ENCODE measurements around the gene IMMP1L.

IMMP1L gene

DNA sequence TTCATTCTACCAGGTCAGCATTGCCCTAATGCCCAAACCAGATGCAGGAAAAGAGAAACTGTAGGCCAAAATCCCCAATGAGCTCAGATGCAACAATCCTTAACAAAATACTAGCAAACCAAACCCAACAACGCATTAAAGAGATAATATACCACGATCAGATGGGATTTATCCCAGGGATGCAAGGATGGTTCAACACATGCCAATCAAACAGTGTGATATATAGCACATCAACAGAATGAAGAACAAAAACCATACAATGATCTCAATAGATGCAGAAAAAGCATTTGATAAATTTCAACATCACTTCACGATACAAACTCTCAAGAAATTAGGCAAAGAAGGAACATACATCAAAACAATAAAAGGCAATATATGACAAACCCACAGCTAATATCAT lies 45.0 kb downstream of the IMMP1L start:
- DNase-seq = no peak

DNA sequence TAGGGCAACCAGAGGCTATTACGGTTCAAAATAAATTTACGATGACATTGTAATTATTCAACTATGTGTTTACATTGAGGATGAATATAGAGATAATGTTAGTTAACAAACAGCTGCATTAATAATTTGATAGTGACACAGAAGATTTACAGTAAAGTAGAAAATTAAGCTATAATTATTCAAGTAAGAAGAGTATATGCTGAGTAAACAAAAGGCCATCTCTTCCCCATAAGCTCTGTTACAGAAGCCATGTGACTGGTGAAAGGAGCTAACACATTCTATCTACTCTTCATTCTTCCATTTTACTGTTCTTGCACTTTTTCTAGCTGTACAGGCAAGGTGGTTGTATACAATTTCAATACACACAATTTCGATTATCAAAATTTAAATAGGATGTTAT lies 54.2 kb downstream of the IMMP1L start:
- no peak for DNase-seq

DNA sequence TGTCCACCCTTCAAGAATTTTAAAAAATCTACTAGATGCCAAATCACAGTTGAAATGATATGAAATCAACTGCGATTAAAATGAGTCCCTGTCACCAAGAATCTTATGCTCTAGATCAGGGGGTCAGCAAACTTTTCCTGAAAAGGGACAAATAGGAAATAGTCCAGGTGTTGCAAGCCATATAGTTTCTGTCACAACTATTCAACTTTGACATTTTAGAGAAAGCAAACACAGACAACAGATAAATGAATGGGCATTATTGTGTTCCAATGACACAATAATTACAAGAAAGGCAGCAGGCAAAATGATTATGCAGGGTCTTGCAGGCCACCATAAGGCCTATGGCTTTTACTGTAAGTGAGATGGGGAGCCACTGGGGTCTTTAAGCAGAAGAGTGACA lies 58.6 kb downstream of the IMMP1L start:
- DNase-seq = no peak

DNA sequence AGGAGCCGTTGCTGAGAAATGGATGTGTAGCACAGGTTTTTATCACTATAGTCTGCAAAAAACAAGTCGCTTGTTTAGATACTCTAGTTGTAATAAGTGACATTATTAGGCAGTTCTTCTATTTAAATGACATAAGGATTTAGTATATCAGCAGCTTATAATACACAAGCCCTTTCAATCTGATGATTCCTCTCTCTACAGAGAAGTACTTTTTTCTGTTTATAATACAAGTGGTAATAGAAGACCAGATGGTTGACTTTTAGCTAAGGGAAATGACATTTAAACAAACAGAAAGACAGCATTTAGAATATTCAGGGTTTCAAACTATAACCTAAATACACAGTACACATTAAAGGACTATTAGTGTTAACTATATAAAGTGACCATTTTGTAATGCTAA lies 60.4 kb downstream of the IMMP1L start:
- no peak for DNase-seq

DNA sequence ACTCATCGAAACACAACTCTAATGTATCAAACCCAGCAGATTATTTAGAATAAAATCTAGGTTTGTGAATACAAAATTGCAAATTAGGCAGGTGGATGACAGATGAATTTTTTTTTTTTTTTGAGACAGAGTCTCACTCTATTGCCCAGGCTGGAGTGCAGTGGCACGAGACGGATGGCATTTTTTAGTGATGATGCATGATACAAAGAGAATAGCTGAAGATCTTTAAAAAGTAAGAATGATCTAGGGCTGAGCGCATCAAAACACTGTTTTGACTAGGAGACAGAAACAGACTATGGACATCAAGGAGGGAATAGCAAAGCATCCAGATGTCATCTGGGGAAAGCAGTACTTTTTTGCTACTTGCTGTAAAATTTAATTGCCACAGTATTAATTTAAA lies 63.8 kb downstream of the IMMP1L start:
- DNase-seq = no peak

DNA sequence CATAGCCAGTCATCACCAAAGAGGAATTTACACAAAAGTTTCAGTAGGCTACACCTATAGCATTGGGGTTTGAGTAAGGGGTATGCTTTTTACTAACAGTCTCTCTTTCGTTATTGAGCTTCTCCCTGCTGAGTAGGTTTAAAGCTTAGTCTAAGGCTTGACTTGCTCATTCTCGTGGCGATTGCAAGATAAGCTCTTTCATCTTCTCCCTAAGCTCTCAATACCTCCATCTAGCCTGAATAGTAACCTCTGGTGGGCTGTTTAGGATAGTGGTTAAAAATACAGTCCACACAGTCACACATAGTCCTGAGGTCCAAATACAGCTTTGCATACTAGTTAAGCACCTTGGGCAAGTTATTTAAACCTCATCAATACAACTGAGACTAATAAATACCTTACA lies 65.6 kb downstream of the IMMP1L start:
- no peak for DNase-seq

DNA sequence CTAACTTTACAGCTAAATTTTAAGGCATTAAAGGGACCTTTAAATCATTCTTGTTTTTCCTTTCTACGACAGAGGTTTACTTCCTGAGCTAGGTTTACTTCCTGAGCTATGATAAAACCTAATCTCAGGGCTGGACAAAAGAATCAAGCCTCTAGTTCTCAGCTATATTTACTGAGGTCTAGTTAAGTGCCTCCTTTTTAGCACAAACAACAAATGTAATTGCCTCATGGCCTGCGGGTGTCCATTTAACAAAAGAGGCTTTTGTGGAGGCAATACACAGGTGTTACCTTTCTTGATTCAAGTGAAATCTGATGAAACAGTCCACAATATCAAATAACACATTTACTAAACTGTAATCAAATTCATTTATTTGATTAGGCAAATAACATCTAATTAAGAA lies 67.3 kb downstream of the IMMP1L start:
- no peak for DNase-seq

DNA sequence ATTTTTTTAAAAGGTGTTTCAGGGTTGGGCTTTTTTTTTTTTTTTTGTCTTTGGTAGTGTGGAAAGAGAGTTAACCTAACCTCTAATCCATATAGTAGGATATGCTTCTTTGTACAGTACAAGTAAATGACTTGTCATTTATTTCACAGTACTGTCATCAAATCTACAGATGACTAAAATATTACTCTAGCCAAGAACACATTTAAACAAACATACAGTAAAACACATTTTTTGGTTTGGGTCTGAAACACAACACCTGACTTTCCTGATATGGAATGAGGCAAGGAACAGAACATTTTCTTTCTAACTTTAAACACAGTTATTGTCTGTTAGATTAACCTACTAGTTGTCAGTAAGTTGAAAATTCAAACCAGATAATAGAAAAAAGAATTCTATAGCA lies 68.1 kb downstream of the IMMP1L start:
- DNase-seq = no peak

DNA sequence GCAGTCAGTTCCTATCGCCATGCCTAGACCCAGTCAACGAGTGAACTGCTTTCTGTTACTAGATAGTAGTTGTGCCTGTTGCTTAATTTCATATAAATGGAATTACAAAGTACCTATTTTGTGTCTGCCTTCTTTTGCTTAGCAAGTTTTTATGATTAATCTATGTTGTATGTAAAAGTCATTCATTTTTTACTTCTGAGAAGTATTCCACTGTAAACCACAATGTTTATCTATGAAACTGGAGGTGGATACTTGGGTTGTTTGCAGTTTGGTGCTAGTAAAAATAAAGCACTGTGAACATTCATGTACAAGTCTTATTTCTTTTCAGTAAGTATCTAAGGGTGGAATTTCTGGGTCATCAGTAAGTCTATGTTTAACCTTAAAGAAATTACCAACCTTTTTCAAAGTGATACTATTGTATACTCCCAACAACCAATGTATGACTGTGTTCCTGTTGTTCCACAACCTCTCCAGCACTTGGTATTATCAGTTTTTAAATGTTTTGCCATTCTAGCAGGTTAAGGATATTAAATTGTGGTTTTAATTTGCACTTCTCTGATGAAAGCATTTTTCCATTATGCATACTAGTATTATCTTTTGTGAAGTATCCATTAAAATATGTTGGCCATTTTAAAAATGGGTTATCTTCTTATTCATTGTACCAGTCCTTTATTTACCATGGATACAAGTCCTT lies 71.5 kb downstream of the IMMP1L start:
- DNase-seq = no peak

DNA sequence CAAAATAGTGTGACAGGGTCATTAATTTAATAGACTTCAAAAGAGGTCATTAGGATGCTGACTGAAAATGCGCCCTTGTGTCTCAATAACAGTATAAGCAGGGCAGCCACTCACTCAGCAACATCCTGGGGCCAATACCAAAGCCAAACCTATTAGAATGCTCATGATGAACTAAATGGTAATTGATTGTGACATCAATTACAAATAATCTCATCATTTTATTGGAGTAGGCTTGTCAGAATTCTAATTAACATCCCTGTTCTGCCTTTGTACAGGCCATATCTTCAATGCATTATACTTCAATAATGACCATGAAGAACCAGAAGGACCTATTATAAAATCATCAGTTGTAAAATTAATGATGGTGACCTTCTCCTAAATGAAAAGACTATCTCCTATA lies 75.6 kb downstream of the IMMP1L start:
- DNase-seq = no peak

DNA sequence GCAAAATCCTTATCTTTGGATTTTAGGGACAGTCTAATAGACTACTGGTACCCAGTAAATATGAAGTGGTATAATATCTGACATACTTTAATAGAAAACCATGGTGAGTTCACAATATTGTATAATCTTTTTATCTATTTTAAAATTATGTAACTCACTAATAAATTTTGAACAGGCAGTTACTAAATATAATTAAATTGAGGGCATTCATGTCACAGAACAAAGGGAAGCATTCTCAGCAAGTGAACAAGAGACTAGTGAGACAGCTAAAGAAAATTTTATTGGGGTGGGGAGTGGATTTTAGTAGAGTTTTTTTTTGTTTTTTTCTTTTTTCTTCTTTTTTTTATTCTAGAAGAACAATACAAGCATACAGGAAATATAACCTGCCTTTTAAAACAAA lies 84.8 kb downstream of the IMMP1L start:
- DNase-seq = no peak

DNA sequence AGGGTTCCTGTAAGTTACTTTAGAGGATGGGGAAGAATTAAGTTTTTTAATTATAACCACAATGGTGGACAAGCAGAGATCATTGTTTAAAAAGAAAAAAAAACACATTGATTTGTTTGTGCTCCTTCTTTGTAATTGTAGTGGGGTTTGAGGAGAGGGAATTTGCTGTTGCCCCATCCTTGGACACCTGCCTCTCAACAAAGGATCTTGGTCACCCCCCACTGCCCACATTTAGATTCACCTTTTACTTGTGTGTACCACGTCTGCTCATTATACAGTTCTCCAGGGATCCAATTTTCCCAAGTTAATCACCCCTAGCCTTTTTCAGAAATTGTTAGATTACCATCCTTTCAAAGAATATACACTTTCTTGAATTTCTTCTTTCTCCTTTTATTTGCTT lies 86.7 kb downstream of the IMMP1L start:
- no peak for DNase-seq

DNA sequence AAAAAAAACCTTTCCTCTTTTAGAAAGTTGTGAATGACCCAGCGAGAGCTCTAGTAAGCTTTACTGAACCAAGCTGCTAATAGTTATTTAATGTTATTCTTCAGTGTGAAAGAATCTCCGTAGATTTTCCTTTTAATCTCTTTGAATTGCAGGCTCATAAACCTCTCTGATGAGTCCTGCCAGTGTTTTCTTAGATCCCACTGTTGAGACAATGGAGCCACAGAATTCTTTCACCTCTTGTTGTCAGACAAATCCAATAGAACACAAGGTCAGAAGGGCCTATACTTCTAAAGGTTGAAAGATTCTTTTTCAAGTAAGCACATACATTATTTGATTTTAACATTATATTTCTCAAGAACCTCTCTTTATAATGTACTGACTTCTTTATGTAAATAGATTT lies 87.6 kb downstream of the IMMP1L start:
- DNase-seq = no peak

DNA sequence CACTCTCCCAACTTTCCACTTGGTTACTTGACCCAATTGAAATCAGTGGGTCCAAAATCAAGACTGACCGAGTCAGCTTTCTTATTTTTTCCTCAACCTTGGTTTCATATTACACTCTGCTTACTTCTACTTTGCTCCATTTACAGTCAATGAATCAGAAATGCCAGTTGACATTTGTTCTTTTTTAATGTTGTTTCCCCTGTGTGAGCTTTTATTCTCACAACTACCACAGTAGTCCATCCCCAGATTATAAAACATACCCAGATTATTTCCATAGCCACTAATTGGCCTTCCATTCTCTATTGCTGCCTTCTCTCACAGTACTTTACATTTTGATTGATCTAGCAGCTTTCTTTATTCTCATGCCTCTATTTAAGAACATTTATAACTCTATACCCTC lies 89.8 kb downstream of the IMMP1L start:
- no peak for DNase-seq

DNA sequence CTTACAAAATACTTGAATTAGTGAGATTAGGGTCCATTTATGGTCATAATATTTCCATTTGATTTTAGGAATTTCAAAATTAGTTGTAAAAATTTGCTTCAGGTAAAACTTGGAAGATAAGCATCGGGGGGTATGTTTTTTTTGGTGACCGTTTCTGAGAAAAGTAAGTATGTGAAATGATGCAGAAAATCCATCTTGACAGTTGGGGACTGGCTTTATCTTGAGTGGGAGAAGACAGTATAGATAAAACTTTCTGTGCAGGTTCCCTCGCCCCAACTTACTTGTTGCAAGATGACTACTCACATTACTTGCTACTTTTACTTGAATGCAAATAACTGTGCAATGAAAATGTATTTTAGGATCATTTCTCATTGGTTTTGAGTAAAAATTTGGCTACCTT lies 90.3 kb downstream of the IMMP1L start:
- DNase-seq = no peak

DNA sequence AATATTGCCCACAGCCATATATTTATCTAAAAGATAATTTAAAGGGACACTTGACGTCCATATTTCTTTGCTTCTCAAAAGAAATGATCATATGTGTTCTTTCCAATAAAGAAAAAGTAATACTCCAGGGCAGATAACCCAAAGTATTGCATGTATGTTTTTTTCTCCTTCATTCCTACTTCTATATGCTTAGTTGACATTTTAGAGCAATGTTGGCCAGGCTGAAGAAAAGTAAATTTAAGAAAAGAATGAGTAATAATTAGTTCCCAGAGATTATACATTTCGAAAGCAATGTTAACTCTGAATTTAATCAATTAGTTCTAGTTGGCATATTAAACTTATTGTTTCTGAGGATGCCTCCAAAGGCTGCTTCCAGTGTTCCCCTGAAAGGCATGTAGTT lies 91.6 kb downstream of the IMMP1L start:
- no peak for DNase-seq

DNA sequence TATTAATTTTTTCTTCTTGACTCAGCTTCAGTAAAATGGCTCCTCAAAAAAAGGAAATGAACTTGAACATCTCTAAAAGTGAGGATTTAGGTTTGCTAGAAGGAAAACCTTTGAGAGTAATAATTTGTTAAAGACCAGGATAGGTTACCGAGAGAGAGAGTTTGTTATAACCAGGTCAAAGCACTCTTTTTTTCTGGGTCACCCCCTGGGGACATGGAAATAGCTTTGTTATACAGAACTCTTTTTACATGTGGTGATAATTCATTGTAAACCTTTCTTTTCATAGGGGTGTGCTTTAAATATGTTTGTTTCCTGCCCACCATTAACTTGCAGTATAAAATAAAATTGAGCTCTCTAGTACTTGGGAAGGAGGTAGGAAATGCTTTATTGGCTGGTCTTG lies 92.1 kb downstream of the IMMP1L start:
- no peak for DNase-seq

DNA sequence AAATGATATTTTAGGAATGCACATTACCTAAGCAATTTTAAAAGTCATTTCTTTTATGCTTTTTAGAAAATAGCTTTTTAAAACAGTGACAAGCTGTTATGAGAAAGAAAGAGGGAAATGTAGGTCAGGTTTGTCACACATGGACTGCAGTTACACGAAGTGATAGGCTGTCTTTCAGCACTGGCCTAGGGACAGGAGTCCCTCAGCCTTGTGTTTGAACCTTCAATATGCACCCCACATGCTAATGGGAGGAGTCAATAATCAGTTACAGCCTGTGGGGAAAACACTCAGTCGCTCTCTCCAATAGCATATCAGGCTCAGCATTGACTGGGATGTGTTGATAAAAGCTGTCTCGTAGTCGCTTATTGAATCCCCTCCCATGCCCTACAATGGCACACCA lies 94.0 kb downstream of the IMMP1L start:
- no peak for DNase-seq

DNA sequence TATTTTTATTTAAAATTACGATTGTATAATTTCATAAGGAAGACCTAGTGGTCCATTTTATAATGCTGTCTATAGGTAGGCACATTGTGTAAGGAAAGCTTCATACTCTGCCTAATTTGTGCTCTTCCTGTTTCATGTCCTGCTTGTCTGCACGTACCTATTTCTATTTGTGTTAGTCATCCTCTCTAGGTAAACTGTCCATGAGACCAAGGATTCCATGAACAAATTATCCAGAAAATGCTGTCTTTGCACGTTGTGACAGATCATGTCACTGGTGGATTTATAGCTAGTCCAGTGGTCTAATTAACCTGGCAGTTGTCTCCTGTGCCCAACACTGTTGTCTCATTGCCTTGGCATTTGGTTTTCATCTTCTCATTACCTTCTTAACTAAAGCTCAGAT lies 95.1 kb downstream of the IMMP1L start:
- no peak for DNase-seq

DNA sequence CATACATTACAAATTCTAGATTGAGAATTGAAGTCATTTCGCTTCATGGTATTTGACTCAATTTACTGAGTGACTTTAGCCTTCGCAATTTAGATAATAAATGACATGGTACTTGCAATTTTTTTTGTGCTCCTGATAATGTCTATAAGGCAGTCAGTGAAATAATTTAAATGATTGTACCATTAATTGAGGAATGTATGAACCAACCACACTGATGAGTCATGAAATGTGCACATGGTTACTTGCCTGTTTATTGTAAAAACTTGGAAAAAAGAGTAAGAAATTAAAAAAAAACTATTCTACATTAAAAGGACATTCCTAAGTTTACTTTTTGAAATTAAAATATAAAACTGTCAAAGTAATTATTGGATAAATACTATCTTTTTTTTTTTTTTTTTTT lies 96.5 kb downstream of the IMMP1L start:
- no peak for DNase-seq

DNA sequence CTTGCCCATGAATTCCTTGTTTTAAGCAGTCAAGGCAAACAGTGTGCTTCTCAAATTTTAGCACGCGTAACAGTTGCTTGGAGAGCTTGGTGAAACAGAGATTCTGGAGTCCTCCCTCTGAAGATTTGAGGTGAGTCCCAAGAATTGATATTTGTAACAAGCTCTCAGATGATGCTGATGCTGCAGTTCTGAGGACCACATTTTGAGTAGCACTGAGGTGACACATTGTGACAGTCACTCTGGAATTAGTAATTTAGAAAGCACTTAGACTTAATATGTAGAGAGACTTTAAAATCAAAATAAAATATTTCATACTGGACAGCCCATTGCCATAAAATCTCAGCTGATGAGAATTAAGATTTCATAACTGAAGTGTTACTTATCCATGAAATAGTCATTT lies 101.2 kb downstream of the IMMP1L start:
- no peak for DNase-seq

DNA sequence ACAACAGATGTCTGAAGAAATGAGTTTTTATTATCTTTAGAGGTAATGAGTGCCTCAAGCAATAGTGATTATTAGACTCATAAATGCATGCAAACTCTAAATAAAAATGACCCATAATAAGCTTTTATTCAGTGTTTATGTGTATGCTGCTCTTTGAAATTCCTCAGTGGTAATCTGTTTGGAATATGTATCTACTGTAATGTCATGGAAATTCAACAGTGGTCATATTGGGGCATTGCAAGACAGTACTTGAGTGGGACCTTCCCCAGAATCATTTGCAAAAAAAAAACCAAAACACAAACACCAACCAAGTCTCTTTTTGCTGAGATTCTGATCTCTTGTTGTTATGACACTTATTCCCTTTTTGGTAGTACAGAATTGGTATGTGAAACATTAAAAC lies 104.8 kb downstream of the IMMP1L start:
- DNase-seq = no peak

DNA sequence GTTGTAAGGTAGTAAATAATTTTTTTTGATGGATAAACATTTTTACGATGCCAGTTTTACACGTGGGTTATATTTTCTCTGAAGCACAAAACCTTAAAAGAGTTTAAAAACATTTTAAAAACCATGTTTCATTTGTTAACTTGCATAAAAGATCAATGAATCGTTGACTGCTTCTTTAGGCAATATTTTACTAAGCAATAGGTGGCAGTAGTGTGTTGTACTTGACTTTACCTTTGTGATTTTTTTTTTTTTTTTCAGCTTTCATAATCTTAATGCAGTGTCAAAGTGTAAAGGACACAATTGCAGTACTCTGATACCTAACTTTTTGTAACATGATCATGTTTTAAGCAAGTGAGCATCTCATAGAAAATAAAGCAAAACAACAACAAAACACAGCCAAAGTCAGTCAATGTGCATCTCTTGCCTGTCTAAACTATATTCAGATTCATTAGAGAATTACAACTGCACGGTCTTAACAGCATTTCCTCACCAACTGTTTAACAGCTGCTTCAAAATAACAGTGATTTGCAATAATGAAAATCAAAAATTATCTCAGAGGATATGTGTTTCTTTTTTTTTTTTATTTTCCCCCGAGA lies 112.1 kb downstream of the IMMP1L start:
- DNase-seq = no peak

DNA sequence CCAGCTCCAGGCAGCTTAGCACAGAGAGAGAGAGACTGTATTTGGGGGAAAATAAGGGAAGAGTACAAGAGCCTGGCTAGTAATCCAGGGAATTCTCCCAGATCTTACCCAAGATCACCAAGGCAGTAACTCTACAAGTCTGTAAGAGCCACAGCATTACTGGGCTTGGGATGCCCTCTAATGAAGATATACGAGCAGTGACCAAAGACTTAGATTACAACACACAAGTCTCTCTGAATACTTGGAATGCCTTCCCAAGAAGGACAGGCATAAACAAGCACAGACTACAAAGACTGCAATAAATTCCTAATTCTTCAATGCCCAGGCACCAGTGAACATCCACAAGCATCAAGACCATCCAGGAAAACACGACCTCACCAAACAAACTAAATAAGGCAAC lies 122.0 kb downstream of the IMMP1L start:
- no peak for DNase-seq

DNA sequence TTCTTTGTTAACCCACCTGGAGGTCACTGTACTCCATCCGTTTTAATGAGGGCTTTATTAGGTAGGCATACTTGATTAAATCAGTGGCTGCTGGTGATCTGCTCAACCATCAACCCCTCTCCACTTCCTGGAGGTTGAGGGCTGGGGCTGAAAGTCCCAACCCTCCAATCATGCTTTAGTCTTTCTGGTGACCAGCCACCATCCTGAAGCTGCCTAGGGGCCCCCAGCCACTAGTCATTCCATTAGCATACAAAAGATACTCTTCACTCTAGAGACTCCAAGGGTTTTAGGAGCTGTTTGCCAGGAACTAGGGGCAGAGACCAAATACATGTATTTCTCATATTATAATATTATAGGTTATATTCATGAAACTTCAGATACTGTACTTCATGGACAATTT lies 126.3 kb downstream of the IMMP1L start:
- DNase-seq = no peak
